ENCODE results near the gene DENND5B. TPM values are rescaled to one million over a fixed set of nuclear protein-coding genes. Genes with fewer than 3 reads are reported as not detected.

Gene DENND5B
- total RNA-seq: 4.1 and 5.7 TPM in 2 replicates

GRCh38 chr12:31590642-31591379 lies at the start of gene DENND5B:
TSS of gene DENND5B (minus strand) at chr12:31591136. CDS start at chr12:31590832, 304 bp downstream.

Other genes starting within 250 kb of the DENND5B start
- gene ETFBKMT, start 68.6 kb upstream of the DENND5B start, total RNA-seq: 0.57 and 0.86 TPM in 2 replicates
- 6.8 and 7.4 TPM in 2 replicates for gene AMN1, start 137.9 kb upstream of the DENND5B start, total RNA-seq

Data from hair follicular keratinocyte (primary cell).